GM12878 (cell line): ENCODE results near the gene DIAPH3. TPM values are rescaled to one million over a fixed set of nuclear protein-coding genes. Genes with fewer than 3 reads are reported as not detected.

Source experiments
- ATAC-seq: fragments of 200-7000 bp; cut with Tn5 transposase; 3 replicates; pipeline ENCODE4 v1.9.1; 2020; ENCODE audit warnings: mild to moderate bottlenecking, moderate library complexity
- BruUV-seq: library from RNA; stranded (reverse); fragments of 400-500 nt; replicated peaks from 2 replicates; lab custom pipeline; 2021; lab: Mats Ljungman, UMichigan
- CTCF ChIA-PET: fragments of 300-600 bp; sonication (Branson Sonifier 250); formaldehyde crosslinking; extraction: SDS; loops from one replicate; lab custom pipeline; 2021; ENCODE audit warnings: inconsistent platforms; lab: Yijun Ruan, JAX
- POLR2A ChIA-PET: fragments of 350-600 bp; formaldehyde crosslinking; extraction: SDS; loops from one replicate; lab custom pipeline; 2021; ENCODE audit warnings: inconsistent platforms; lab: Charles Lee
- RAD21 ChIA-PET: fragments of 300-600 bp; sonication (Branson Sonifier 250); formaldehyde crosslinking; loops from one replicate; lab custom pipeline; 2023; ENCODE audit warnings: antibody characterized with exemption; ENCODE audit not compliant: unreplicated experiment; lab: Charles Lee
- SMC1A ChIA-PET: fragments of 300-600 bp; sonication (Branson Sonifier 250); formaldehyde crosslinking; loops from one replicate; lab custom pipeline; 2023; ENCODE audit not compliant: unreplicated experiment, uncharacterized antibody; lab: Charles Lee
- DNase-seq: peaks from one replicate; pipeline ENCODE4 v3.0.0-alpha.2; 2011; ENCODE audit warnings: low read depth, low spot score
- FAIRE-seq: peaks from 3 replicates; lab custom pipeline; 2011; peaks lifted over from hg19 to GRCh38; lab: Jason Lieb, UNC
- H2AFZ ChIP-seq: 2 replicates; pipeline ENCODE4 v1.6.0; 2011; ENCODE audit warnings: low read depth, low read length, control low read depth; ENCODE audit not compliant: control insufficient read depth
- H3K27ac ChIP-seq: 2 replicates; pipeline ENCODE4 v1.5.1; 2011; ENCODE audit warnings: control low read depth; ENCODE audit not compliant: control insufficient read depth, insufficient read depth
- H3K27me3 ChIP-seq, 2 experiments: replicated peaks in 1 of 2; 2 replicates each; pipeline versions ENCODE4 v1.6.0 to v1.6.1; 2011; ENCODE audit warnings: low read length in 1 of 2; ENCODE audit not compliant: control insufficient read depth in 2 of 2, insufficient read depth in 2 of 2
- H3K36me3 ChIP-seq, 2 experiments: 2 replicates each; pipeline ENCODE4 v1.5.1; 2011; ENCODE audit warnings: low read length in 1 of 2; ENCODE audit not compliant: control insufficient read depth in 2 of 2, insufficient read depth in 2 of 2
- H3K4me1 ChIP-seq: 2 replicates; pipeline ENCODE4 v1.6.1; 2011; ENCODE audit warnings: mild to moderate bottlenecking, low read length, moderate library complexity, mixed read lengths; ENCODE audit not compliant: control insufficient read depth, insufficient read depth
- H3K4me2 ChIP-seq: 2 replicates; pipeline ENCODE4 v1.6.0; 2011; ENCODE audit warnings: control low read depth; ENCODE audit not compliant: control insufficient read depth, insufficient read depth
- H3K4me3 ChIP-seq: fragments of 200-600 bp; sonication (generic); 2 replicates; pipeline ENCODE4 v1.5.1; 2016
- H3K79me2 ChIP-seq: 2 replicates; pipeline ENCODE4 v1.6.0; 2011; ENCODE audit warnings: low read length; ENCODE audit not compliant: control insufficient read depth, insufficient read depth
- H3K9ac ChIP-seq: 2 replicates; pipeline ENCODE4 v1.8.0; 2011; ENCODE audit warnings: low read length, control low read depth, mixed read lengths; ENCODE audit not compliant: control insufficient read depth, insufficient read depth
- H3K9me3 ChIP-seq: replicated peaks from 3 replicates; pipeline ENCODE4 v1.5.1; 2011; ENCODE audit warnings: mild to moderate bottlenecking, low read length; ENCODE audit not compliant: control insufficient read depth, insufficient read depth
- H4K20me1 ChIP-seq: 2 replicates; pipeline ENCODE4 v1.6.0; 2011; ENCODE audit not compliant: control insufficient read depth, insufficient read depth
- EED ChIP-seq: sonication (generic); IDR thresholded peaks from 2 replicates; pipeline ENCODE4 v1.6.1; 2016; ENCODE audit warnings: antibody characterized with exemption, low read depth
- NFYB ChIP-seq: IDR thresholded peaks from 2 replicates; pipeline ENCODE4 v1.6.1; 2011; ENCODE audit warnings: low read depth, mild to moderate bottlenecking, low read length, improper control_type of control experiment, moderate library complexity; ENCODE audit not compliant: insufficient read depth
- NR2F1 ChIP-seq: fragments of 450-650 bp; conservative IDR thresholded peaks from 2 replicates; pipeline ENCODE4 v1.6.1; 2017; ENCODE audit warnings: mild to moderate bottlenecking
- USF1 ChIP-seq: IDR thresholded peaks from 2 replicates; pipeline ENCODE4 v1.6.1; 2011; ENCODE audit warnings: borderline replicate concordance, low read depth, mild to moderate bottlenecking, moderate library complexity, mixed read lengths, low read length; ENCODE audit not compliant: insufficient read depth; ENCODE audit errors: extremely low read length
- WGBS: methylation state at CpG from one replicate; pipeline ENCODE4 v1.1.6; 2016; ENCODE audit warnings: low lambda C conversion rate; ENCODE audit not compliant: insufficient replicate concordance, insufficient coverage; ENCODE audit errors: missing lambda C conversion rate; 5-methylcytosine and 5-hydroxymethylcytosine counted together
- in situ Hi-C: fragments of 300-500 bp; cut with MboI; formaldehyde crosslinking; loops from 9 replicates; pipeline ENCODE4 v1.14.3; 2018; ENCODE audit warnings: mixed read lengths
- intact Hi-C: fragments of 100-400 bp; cut with micrococcal nuclease; formaldehyde crosslinking; loops from one replicate; pipeline ENCODE4 v1.14.2; 2022; ENCODE audit not compliant: unreplicated experiment
- polyA plus RNA-seq, 11 experiments: library from polyadenylated mRNA; depleted of rRNA in 4 of 11; unstranded in 6 of 11; stranded (reverse) in 5 of 11; fragments of >200 nt; fragmentation: Nextera tagmentation in 4 of 11; fragmentation: Illumina TruSeq in 1 of 11; extraction: Ambion mirVana in 4 of 11; extraction: Trizol in 1 of 11; gene quantifications; 1 replicate in 1 of 11; 2 replicates in 10 of 11; pipeline versions ENCODE4 v1.2.1 to v1.2.3, GENCODE V29; 2011 to 2016; ENCODE audit warnings: inconsistent platforms in 2 of 11, missing spikeins in 2 of 11, low read depth in 1 of 11
- total RNA-seq, 4 experiments: library from RNA; depleted of rRNA in 3 of 4; stranded (reverse); fragments of >200 nt in 3 of 4; fragmentation: Illumina TruSeq in 1 of 4; extraction: Trizol in 1 of 4; gene quantifications; 2 replicates each; pipeline versions ENCODE4 v1.2.1 to v1.2.3, GENCODE V29; 2013 to 2021
- TF ChIP-seq, protein P1 (sequence below): fragments of 450-650 bp; IDR thresholded peaks from 2 replicates; pipeline ENCODE4 v1.6.1; 2016; ENCODE audit warnings: mild to moderate bottlenecking

The DIAPH3 gene
- total and polyA plus RNA-seq, 10 of the 15 experiments (the other 5 are each of a cell fraction or from before 2014, with no cell fraction given) = 10.1 to 25.2 (median 15.4) TPM

GRCh38 chr13:60016229-60016628, 147.5 kb downstream of the DIAPH3 start:
- CTCF ChIA-PET = interaction anchor here (0.6 kb wide), 1 partner anchor 318 kb away, joined by 3 read pairs; no protein-coding TSS in a partner anchor
- ATAC-seq = peak; percentile 24; the same call in 1 of the 3 replicates
- SMC1A ChIA-PET = no interaction called here
- TF ChIP-seq EED = no peak
- BruUV-seq = no TSS peak
- Histone ChIP-seq H3K27ac (no peak overlapping the region), H3K79me2 (no peaks in the 10 kb centered on the region), H3K4me3 (no peak overlapping the region), H3K4me2 (no peak overlapping the region), H3K9me3 (no peaks in the 10 kb centered on the region), H4K20me1 (no peaks in the 10 kb centered on the region), H3K27me3 (no peaks in the 10 kb centered on the region), H3K4me1 (peaks cover 16% of the 10 kb centered on the region), H3K36me3 (no peaks in the 10 kb centered on the region; a peak in 1 of 4 replicates), H2AFZ (no peak overlapping the region), H3K9ac (no peak overlapping the region)
- FAIRE-seq = no peak
- WGBS = 98% methylated on average over 4 of the region's 4 CpGs
- in situ Hi-C loops = no loop called here
- POLR2A ChIA-PET = no interaction called here
- no peak for DNase-seq
- RAD21 ChIA-PET = interaction anchor here (0.6 kb wide), 1 partner anchor 1398 kb away, joined by 3 read pairs; no protein-coding TSS in a partner anchor
- intact Hi-C loops = no loop called here

DNA sequence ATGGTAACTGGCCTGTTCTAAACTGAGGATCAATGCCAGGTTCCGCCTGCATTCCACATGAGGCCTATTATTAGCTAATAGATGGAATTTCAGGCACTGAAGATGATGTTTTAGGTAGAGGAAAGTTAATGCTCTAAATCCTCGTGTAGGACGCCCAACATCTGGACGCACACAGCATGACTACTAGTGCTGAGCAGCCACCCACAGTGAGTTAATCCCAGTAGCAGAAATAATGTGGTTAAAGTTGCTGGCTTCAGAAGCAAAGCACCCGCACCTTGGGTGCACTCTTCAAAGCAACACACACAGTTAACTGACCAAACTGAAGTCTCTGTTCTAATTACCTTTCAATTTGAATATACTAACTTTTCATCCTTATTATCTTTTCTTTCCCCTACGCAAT, 150.6 kb downstream of the DIAPH3 start:
- DNase-seq (no peak), ATAC-seq (no peak), FAIRE-seq (no peak)
- no peaks in the 10 kb centered on the region for H3K9me3 ChIP-seq
- no peak overlapping the region for H3K9ac ChIP-seq
- H3K79me2 ChIP-seq = no peaks in the 10 kb centered on the region
- no peak for TF ChIP-seq NFYB
- TF ChIP-seq NR2F1 = no peak
- TF ChIP-seq USF1 = no peak
- TF ChIP-seq, protein P1, sequence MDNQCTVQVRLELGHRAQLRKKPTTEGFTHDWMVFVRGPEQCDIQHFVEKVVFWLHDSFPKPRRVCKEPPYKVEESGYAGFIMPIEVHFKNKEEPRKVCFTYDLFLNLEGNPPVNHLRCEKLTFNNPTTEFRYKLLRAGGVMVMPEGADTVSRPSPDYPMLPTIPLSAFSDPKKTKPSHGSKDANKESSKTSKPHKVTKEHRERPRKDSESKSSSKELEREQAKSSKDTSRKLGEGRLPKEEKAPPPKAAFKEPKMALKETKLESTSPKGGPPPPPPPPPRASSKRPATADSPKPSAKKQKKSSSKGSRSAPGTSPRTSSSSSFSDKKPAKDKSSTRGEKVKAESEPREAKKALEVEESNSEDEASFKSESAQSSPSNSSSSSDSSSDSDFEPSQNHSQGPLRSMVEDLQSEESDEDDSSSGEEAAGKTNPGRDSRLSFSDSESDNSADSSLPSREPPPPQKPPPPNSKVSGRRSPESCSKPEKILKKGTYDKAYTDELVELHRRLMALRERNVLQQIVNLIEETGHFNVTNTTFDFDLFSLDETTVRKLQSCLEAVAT = no peak
- ChIA-PET SMC1A (no interaction called here), RAD21 (no interaction called here), POLR2A (no interaction called here), CTCF (no interaction called here)
- no peaks in the 10 kb centered on the region for H3K4me1 ChIP-seq
- no peaks in the 10 kb centered on the region; a peak in 1 of 4 replicates for H3K36me3 ChIP-seq
- no peak overlapping the region for H2AFZ ChIP-seq
- intact Hi-C loops = no loop called here
- 98% methylated on average over 6 of the region's 6 CpGs for WGBS
- BruUV-seq = no TSS peak
- no peak overlapping the region for H3K4me2 ChIP-seq
- H3K4me3 ChIP-seq = no peak overlapping the region
- no peak overlapping the region for H3K27ac ChIP-seq
- in situ Hi-C loops = no loop called here
- H3K27me3 ChIP-seq = no peaks in the 10 kb centered on the region
- H4K20me1 ChIP-seq = no peaks in the 10 kb centered on the region
